Activated naive CD8-positive, alpha-beta T cell treated with anti-CD3 and anti-CD28 coated beads, Interleukin-2, amount 50 U/mL, for 16 hours (primary cell): ENCODE measurements around the gene F5.

Experiments used
- DNase-seq: peaks from one replicate; pipeline ENCODE4 v3.0.0-alpha.2; 2020; ENCODE audit warnings: low read depth, low spot score

The F5 gene

DNA sequence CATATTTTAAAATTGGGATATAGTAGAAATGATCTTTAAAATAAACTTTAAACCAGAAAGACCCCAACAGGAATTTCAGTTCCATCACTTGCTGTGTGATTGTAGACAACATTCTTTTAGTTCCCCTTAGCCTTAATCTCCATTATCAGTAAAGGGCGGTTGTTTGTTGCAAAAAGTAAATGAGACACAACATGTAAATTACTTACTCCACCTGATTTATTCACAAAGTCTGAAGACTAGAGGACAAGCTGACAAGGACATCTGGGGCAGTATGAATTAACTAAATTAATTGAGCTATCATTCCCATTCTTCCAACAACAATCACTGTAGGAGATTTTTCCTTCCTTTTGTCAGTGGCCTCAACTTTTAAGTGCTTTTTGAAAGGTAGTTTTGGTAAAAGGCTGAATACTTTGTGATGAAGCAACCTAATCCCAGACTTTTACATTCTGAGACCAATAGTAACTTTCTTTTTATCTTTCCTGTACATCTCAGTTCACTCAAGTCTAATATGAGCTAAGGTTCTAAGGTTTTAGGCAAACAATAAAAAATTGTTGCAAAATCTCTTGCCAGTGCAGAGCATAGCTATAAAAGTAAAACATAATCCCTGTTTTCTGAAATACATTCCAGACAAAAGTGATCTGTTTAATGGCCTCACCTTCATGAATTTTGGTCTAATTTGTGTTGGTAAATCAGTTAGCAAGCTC lies 106.8 kb downstream of the F5 start:
- DNase-seq = no peak

DNA sequence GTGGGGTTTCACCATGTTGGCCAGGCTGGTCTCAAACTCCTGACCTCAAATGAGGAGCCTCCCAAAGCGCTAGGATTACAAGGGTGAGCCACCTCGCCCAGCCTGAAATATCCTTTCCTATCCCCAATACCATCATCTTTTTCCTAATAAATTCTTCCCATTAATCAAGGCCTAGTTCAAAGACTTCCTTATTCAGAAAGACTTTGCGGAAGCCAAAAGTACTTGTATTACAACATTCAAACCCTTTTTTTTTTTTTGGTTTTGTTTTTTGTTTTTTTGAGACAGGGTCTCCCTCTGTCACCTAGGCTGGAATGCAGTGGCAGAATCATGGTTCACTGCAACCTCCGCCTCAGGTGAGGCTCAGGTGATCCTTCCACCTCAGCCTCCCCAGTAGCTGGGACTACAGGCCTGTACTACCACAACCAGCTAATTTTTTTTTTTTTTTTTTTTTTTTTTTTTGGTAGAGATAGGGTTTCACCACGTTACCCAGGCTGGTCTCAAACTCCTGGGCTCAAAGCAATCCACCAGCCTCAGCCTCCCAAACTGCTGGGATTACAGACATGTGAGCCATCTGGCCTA lies 108.1 kb downstream of the F5 start:
- no peak for DNase-seq

DNA sequence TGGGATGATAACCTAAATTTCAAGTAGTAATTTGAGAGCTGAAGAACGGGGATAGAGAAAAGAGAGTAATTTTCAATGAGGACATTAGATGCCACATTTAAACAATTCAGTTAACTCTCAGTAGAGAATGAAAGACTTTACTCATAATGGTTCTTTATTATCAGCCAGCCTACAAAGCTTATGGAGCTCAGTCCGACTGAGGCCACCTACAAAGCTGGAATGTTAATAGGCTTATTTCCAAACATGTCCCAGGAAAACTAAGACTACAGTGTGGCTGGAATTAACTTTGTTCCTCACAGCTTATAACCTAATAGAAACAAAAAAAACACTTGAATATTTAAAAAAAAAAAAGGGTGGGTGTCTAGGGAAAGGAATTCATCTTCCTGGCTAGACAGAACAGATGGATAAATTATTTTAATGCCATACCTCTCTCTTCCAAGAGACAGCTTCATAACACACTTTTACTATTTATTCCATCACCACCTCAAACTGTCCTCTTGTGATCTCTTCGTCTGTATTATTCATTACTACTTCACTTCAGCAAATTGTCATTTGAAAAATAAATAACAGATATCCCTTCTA lies 110.4 kb downstream of the F5 start:
- DNase-seq = no peak

DNA sequence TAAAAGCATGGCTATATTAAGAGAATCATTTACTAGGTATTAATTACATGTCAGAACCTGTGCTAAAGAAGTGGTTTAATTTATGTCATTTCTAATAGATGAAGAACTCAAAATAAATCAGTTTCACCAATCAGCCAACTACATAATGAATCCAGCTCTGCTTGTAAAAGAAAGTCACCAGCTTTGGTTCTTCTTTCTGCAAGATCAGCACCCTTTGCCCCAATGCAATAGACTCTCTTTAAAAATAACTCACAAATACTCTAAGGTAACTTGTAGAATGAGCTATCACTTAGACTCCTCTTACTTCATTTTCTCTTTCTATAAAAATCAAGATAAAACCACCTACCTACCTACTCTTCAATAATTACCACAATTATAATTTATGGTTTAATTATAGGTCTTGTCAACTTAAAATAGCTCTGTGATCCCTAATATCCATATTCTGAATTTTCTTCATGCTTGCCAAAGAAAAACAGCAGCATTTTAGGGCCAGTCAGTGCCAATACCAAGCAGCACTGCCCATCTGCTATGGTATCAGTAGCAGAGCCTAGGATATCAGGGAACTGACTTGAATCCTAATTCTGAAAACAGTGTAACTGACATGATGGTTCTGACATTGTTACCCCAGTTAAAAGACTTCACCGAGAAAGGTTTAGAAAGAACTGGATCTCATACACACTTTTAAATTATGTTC lies 111.8 kb downstream of the F5 start:
- DNase-seq = no peak

DNA sequence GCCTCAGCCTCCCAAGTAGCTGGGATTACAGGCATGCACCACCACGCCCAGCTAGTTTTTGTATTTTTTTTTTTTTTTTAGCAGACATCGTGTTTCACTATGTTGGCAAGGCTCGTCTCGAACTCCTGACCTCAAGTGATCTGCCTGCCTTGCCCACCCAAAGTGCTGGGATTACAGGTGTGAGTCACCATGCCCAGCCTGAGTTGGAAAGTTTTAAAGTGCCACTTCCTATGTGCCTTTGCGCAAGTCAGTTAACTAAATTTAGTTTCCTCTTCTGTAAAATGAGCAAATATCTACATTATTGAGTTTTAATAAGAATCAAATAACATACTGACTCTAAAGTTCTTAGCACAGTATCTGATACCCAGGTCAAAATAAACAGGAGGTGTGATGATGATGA lies 112.9 kb downstream of the F5 start:
- DNase-seq = no peak

DNA sequence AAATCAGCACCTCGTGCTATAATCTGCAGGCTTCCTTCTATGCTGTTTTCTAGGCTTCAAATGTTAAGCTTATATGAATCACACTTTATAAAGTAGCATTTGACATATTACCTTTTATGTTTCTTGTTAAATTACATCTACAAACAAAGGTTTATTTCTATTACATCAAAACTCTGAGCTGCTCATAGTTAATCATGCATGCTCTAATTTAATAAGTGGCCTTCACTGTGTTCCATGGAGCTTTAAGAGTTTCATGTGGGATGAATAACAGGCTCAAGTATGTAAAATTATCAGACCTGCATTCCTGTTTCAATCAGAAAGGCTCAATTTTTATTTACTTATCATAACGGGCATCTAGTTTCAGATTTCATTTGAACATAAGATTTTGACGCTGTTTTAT lies 113.5 kb downstream of the F5 start:
- no peak for DNase-seq

DNA sequence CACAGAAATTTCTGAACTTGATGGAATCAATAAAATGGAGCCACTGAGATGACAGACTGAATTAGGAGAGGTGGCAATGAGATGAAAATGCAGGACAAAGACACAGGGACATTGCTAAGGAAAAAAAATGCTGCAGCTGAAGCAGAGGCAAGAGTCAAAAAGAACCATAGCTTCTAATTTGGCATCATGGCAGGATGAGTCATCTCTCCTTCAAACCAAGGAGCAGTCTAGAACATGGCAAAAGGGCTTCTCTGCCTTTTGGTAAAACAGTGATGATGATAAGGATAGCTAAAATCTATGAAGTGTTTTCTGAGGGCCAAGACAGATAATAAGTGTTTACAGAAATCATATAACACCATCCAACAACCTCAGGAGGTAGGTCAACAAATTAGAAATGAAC lies 117.3 kb downstream of the F5 start:
- no peak for DNase-seq

DNA sequence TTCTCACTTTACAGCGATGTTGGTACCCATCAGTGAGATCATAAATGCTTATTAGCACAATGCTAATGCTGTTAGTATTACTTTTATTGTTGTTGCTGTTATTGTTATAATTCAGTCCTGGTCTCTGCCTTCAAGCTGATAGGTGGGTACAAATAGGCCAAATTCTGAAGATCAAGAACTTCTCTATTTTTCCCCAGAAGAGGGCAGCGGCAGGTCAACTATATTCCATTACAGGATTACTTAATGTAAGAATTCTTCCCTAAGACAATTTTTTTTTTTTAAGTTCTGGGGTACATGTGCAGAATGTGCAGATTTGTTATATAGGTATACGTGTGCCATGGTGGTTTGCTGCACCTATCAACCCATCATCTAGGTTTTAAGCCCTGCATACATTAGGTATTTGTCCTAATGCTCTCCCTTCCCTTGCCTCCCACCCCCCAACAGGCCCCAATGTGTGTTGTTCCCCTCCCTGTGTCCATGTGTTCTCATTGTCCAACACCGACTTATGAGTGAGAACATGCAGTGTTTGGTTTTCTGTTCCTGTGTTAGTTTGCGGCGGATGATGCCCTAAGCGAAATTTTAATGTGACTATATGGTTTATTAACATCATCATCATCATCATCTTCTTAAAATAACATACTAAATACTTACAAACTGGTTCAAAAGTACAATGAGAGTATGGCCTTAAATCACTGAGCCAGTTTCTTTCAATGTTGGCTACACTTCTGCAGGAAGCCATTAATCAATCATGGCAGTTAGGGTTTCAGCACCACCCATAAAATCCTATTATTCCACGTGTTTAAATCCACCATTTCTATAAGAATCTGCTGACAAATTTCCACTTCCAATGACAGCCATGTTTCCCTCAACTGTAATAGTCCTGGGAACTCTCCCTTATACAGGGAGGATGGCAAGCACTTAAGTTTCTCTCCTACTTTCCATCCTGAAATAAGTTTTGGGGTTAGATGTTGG lies 119.7 kb downstream of the F5 start:
- no peak for DNase-seq

DNA sequence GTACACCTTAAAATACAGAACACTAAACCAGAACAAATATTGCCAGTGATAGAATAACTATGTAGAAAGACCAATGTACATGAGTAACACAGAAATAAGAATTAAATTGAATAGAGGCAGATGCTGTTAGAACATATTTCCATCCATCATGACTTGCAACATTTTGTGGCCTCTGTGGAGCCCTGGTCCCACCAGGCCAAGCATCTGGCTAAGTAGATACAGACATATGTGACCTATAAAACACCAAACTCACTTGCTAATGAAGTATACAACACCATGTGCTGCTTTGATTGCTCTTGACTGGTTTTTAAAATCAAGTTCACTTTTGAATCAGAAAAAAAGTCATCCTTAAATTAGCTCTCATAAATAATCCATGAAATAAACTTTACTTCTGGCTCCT lies 121.0 kb downstream of the F5 start:
- DNase-seq = no peak
